SK-N-SH (cell line): ENCODE results near the gene RNF148. TPM values are rescaled to one million over a fixed set of nuclear protein-coding genes. Genes with fewer than 3 reads are reported as not detected.

Source experiments
- CTCF ChIA-PET: fragments of 300-600, 350-600 bp; formaldehyde crosslinking; extraction: SDS; loops from one replicate; lab custom pipeline; 2021; lab: Yijun Ruan, JAX
- POLR2A ChIA-PET: fragments of 350-600 bp; sonication (Branson Sonifier 250); formaldehyde crosslinking; extraction: SDS; loops from one replicate; lab custom pipeline; 2020; ENCODE audit warnings: antibody characterized with exemption, inconsistent platforms; lab: Yijun Ruan, JAX
- DNase-seq: peaks from one replicate; pipeline ENCODE4 v3.0.0; 2012
- H2AFZ ChIP-seq: fragments of 200-600 bp; sonication (generic); 2 replicates; pipeline ENCODE4 v1.8.1; 2016; ENCODE audit warnings: antibody characterized with exemption, mild to moderate bottlenecking, low read depth
- H3F3A ChIP-seq: fragments of 200-600 bp; sonication (generic); replicated peaks from 2 replicates; pipeline ENCODE3; 2016; ENCODE audit warnings: antibody characterized with exemption, mild to moderate bottlenecking; ENCODE audit not compliant: insufficient read depth
- H3K27ac ChIP-seq, 2 experiments: fragments of 200-500 bp in 1 of 2; fragments of 200-600 bp in 1 of 2; sonication (Bioruptor generic) in 1 of 2; sonication (generic), shearing (Covaris generic) in 1 of 2; 2 replicates each; pipeline versions ENCODE4 v1.5.1 to v1.6.1; 2014 to 2016; ENCODE audit warnings: low read depth in 2 of 2, inconsistent platforms in 1 of 2, low read length in 1 of 2, mild to moderate bottlenecking in 1 of 2, mixed read lengths in 1 of 2
- H3K27me3 ChIP-seq: fragments of 200-600 bp; sonication (generic), shearing (Covaris generic); 2 replicates; pipeline ENCODE4 v1.6.1; 2016; ENCODE audit warnings: mixed run types; ENCODE audit not compliant: insufficient read depth
- H3K36me3 ChIP-seq, 2 experiments: fragments of 200-500 bp in 1 of 2; fragments of 200-600 bp in 1 of 2; sonication (Bioruptor generic) in 1 of 2; sonication (generic) in 1 of 2; replicated peaks in 1 of 2; 2 replicates each; pipeline versions ENCODE3 to v1.5.1; 2014 to 2016; ENCODE audit warnings: low read length in 1 of 2, mild to moderate bottlenecking in 1 of 2; ENCODE audit not compliant: insufficient read depth in 2 of 2, control insufficient read depth in 1 of 2
- H3K4me1 ChIP-seq, 2 experiments: fragments of 200-500 bp in 1 of 2; fragments of 200-600 bp in 1 of 2; sonication (Bioruptor generic) in 1 of 2; sonication (generic), shearing (Covaris generic) in 1 of 2; 2 replicates each; pipeline versions ENCODE4 v1.5.1 to v1.6.1; 2014 to 2016; ENCODE audit warnings: low read depth in 1 of 2, low read length in 1 of 2, mixed run types in 1 of 2; ENCODE audit not compliant: insufficient read depth in 2 of 2, control insufficient read depth in 1 of 2
- H3K4me2 ChIP-seq: fragments of 200-600 bp; sonication (generic), shearing (Covaris generic); 2 replicates; pipeline ENCODE4 v1.6.1; 2017; ENCODE audit warnings: mixed run types
- H3K4me3 ChIP-seq, 2 experiments: fragments of 200-500 bp in 1 of 2; fragments of 200-600 bp in 1 of 2; sonication (Bioruptor generic) in 1 of 2; sonication (generic), shearing (Covaris generic) in 1 of 2; 2 replicates each; pipeline versions ENCODE4 v1.5.1 to v1.8.1; 2014 to 2016; ENCODE audit warnings: low read depth in 2 of 2, inconsistent platforms in 1 of 2, low read length in 1 of 2, mild to moderate bottlenecking in 1 of 2, mixed read lengths in 1 of 2, moderate library complexity in 1 of 2
- H3K79me2 ChIP-seq: fragments of 200-600 bp; sonication (generic); 2 replicates; pipeline ENCODE4 v1.8.1; 2017; ENCODE audit warnings: mild to moderate bottlenecking; ENCODE audit not compliant: insufficient read depth
- H3K9ac ChIP-seq: fragments of 200-600 bp; sonication (generic); 2 replicates; pipeline ENCODE4 v1.6.1; 2017; ENCODE audit warnings: mixed run types
- H3K9me2 ChIP-seq: fragments of 200-600 bp; sonication (generic); 2 replicates; pipeline ENCODE4 v1.6.1; 2017; ENCODE audit warnings: mixed run types
- H3K9me3 ChIP-seq: fragments of 200-600 bp; sonication (generic); 2 replicates; pipeline ENCODE4 v1.6.1; 2017; ENCODE audit warnings: mixed run types, mild to moderate bottlenecking, moderate library complexity
- H4K20me1 ChIP-seq: fragments of 200-600 bp; sonication (generic); 2 replicates; pipeline ENCODE4 v1.6.1; 2017; ENCODE audit warnings: mild to moderate bottlenecking, mixed run types; ENCODE audit not compliant: insufficient read depth
- ELF1 ChIP-seq: IDR thresholded peaks from 2 replicates; pipeline ENCODE4 v1.4.0; 2012
- EZH2phosphoT487 ChIP-seq: fragments of 200-600 bp; sonication (generic); IDR thresholded peaks from 2 replicates; pipeline ENCODE4 v1.6.1; 2017; ENCODE audit warnings: low read depth, mixed run types, mild to moderate bottlenecking, antibody characterized with exemption, moderate library complexity, borderline replicate concordance
- FOSL2 ChIP-seq: IDR thresholded peaks from 2 replicates; pipeline ENCODE4 v1.4.0; 2012; ENCODE audit warnings: low read depth, mild to moderate bottlenecking, moderate library complexity, borderline replicate concordance
- GABPA ChIP-seq: IDR thresholded peaks from 2 replicates; pipeline ENCODE4 v1.4.0; 2012; ENCODE audit warnings: low read depth, mild to moderate bottlenecking
- JUND ChIP-seq: IDR thresholded peaks from 2 replicates; pipeline ENCODE4 v1.4.0; 2012
- MEF2A ChIP-seq: IDR thresholded peaks from 2 replicates; pipeline ENCODE4 v1.4.0; 2012; ENCODE audit warnings: low read depth, borderline replicate concordance
- MXI1 ChIP-seq: IDR thresholded peaks from 2 replicates; pipeline ENCODE4 v1.6.1; 2012; ENCODE audit warnings: mild to moderate bottlenecking, low read depth, low read length, improper control_type of control experiment
- NFIC ChIP-seq: IDR thresholded peaks from 2 replicates; pipeline ENCODE4 v1.4.0; 2012; ENCODE audit warnings: borderline replicate concordance
- RCOR1 ChIP-seq: fragments of 150-350 bp; IDR thresholded peaks from 2 replicates; pipeline ENCODE4 v1.6.1; 2017; ENCODE audit warnings: antibody characterized with exemption, low read length
- RFX5 ChIP-seq: IDR thresholded peaks from 2 replicates; pipeline ENCODE4 v1.6.1; 2012; ENCODE audit warnings: mild to moderate bottlenecking, improper control_type of control experiment, low read length
- RXRA ChIP-seq: IDR thresholded peaks from 2 replicates; pipeline ENCODE4 v1.4.0; 2012; ENCODE audit warnings: low read depth, mild to moderate bottlenecking, borderline replicate concordance
- SIN3A ChIP-seq: IDR thresholded peaks from 2 replicates; pipeline ENCODE4 v1.6.1; 2012; ENCODE audit warnings: low read depth, mild to moderate bottlenecking, low read length, moderate library complexity, borderline replicate concordance
- SMC3 ChIP-seq: IDR thresholded peaks from 2 replicates; pipeline ENCODE4 v1.6.1; 2012; ENCODE audit warnings: low read depth, low read length, improper control_type of control experiment
- TCF12 ChIP-seq: IDR thresholded peaks from 2 replicates; pipeline ENCODE4 v1.4.0; 2012
- TEAD4 ChIP-seq: IDR thresholded peaks from 2 replicates; pipeline ENCODE4 v1.4.0; 2012; ENCODE audit warnings: mild to moderate bottlenecking, borderline replicate concordance; ENCODE audit not compliant: insufficient read depth
- YY1 ChIP-seq: IDR thresholded peaks from 2 replicates; pipeline ENCODE4 v1.4.0; 2012; ENCODE audit warnings: low read depth, mild to moderate bottlenecking
- WGBS: methylation state at CpG from one replicate; pipeline ENCODE4 v1.1.6; 2017; ENCODE audit warnings: low lambda C conversion rate; 5-methylcytosine and 5-hydroxymethylcytosine counted together
- polyA plus RNA-seq, 3 experiments: library from polyadenylated mRNA; depleted of rRNA; stranded (reverse); fragments of >200 nt; gene quantifications; 2 replicates each; pipeline ENCODE4 v1.2.3, GENCODE V29; 2012
- TF ChIP-seq, protein P1 (sequence below): IDR thresholded peaks from 2 replicates; pipeline ENCODE4 v1.4.0; 2012; ENCODE audit warnings: low read depth
- TF ChIP-seq, protein P2 (sequence below): IDR thresholded peaks from 2 replicates; pipeline ENCODE4 v1.4.0; 2012; ENCODE audit warnings: low read depth, borderline replicate concordance
- TF ChIP-seq, protein P3 (sequence below): fragments of 150-350 bp; IDR thresholded peaks from 2 replicates; pipeline ENCODE4 v1.6.1; 2017; ENCODE audit warnings: antibody characterized with exemption, low read length, low read depth, borderline replicate concordance

Gene RNF148
- polyA plus RNA-seq, 1 of the 3 experiments (the other 2 are of a cell fraction): not detected

DNA sequence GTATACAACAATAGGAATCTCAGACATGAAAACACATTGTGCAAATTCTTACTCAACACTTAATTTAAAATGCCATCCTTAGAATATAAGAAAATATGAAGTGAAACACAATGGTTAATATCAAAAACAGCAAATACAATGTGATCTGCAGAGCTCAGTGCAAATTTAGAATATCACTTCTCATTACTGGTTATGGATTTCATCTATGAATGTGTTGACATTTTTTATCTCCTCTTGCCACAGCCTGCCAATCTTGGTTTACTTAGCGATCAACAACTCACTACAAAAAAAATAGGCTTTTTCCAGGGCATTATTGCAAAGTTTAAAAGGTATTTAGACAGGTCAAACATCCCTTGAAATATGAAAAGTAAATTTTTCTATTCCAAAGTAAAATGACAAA lies 25.0 kb upstream of the RNF148 start (continued):
- TF ChIP-seq, protein P1, sequence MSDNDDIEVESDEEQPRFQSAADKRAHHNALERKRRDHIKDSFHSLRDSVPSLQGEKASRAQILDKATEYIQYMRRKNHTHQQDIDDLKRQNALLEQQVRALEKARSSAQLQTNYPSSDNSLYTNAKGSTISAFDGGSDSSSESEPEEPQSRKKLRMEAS: no peak
- TF ChIP-seq, all 33 proteins: peak for 0

DNA sequence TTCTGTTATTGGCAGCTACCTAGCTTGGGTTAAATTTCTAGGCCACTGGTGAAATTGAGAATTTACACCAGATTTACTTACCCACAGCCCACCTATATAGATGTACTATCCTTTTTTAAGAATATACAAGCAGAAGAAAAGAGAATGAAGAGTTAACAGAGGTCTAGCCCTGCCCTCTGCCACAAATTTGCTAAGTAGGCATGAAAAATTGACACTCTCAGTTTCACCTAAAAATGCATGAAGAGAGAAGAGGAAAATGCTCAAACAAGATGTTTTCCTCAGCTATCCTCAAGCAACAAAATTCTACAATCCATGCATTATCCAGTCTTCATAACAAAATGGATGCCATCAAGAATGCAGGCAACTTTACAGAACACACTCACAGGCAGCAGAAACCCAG lies 24.6 kb upstream of the RNF148 start:
- Histone ChIP-seq H3K36me3 (no peaks in the 10 kb centered on the region), H3K79me2 (no peaks in the 10 kb centered on the region), H3K9me3 (no peaks in the 10 kb centered on the region), H4K20me1 (no peaks in the 10 kb centered on the region), H3K27me3 (no peaks in the 10 kb centered on the region), H2AFZ (no peak overlapping the region), H3K9ac (no peak overlapping the region), H3K4me1 (peaks cover 0 to 4% of the 10 kb centered on the region in 2 experiments; a peak in 1 of 4 replicates), H3F3A (no peaks in the 10 kb centered on the region), H3K4me2 (no peak overlapping the region), H3K27ac (no peak overlapping the region), H3K4me3 (no peak overlapping the region), H3K9me2 (no peaks in the 10 kb centered on the region)
- ChIA-PET POLR2A (no interaction called here), CTCF (interaction anchor here (0.9 to 1.5 kb wide), 2 partner anchors 12 to 28 kb away, joined by 3 read pairs; partner anchors contain the start of gene RNF133)
- TF ChIP-seq SMC3: no peak
- no peak for DNase-seq

DNA sequence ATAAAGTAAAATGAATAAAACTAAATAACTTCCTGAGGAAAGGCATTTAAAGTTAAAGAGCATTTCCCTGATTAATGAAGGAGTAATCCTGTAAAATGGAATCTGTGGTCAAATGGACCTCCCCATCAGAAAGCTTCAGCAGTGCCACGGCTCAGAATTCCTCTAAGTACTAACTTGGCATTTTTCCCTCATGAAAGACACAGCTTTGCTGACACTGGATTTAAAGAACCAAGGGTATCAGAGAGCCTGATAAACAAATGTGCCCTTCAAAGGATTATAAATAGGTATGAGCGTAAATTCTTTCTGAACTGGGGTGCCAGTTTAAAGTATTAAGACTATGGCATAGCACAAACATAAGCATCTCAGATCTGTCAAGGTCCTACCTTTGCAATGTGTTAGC lies 24.2 kb upstream of the RNF148 start:
- DNase-seq: no peak
- TF ChIP-seq JUND: no peak
- no peak for TF ChIP-seq SMC3
- TF ChIP-seq, all 33 proteins: peak for 0
- POLR2A ChIA-PET: no interaction called here

DNA sequence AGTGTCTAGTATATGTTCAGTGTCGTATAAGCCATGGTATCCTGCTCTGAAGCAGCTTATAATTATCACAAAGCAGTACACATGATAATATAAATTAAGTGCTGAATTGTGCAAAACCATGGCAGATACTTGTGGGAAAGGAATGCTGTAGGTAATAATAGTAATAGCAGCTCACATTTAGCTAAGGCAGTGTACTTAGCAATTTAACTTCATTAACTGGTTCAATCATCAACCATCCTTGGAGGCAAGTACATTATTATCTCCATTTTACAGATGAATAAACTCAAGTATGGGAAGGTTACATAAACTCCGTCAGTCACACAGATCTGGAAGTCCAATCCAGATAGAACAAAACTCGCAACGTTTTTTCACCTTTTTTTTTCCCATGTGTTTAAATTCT lies 21.6 kb upstream of the RNF148 start:
- Histone ChIP-seq H3K36me3 (no peaks in the 10 kb centered on the region), H3F3A (no peaks in the 10 kb centered on the region), H3K27me3 (no peaks in the 10 kb centered on the region)

More for the DNA sequence above, 24.2 kb upstream of the RNF148 start:
- Histone ChIP-seq H3K9me2 (no peaks in the 10 kb centered on the region), H3F3A (no peaks in the 10 kb centered on the region), H4K20me1 (no peaks in the 10 kb centered on the region), H3K79me2 (no peaks in the 10 kb centered on the region), H2AFZ (no peak overlapping the region), H3K36me3 (no peaks in the 10 kb centered on the region), H3K9ac (no peak overlapping the region), H3K27ac (no peak overlapping the region), H3K4me2 (no peak overlapping the region), H3K4me3 (no peak overlapping the region), H3K9me3 (no peaks in the 10 kb centered on the region), H3K4me1 (peaks cover 0 to 4% of the 10 kb centered on the region in 2 experiments; a peak in 1 of 4 replicates), H3K27me3 (no peaks in the 10 kb centered on the region)
- CTCF ChIA-PET: interaction anchor here (0.9 kb wide), 1 partner anchor 27 kb away, joined by 3 read pairs; the partner anchor contains the start of gene RNF133
- 4% methylated on average over 2 of the region's 2 CpGs for WGBS

More for the DNA sequence above, 21.6 kb upstream of the RNF148 start:
- H3K79me2 ChIP-seq: no peaks in the 10 kb centered on the region
- CTCF ChIA-PET: no interaction called here
- no peak overlapping the region for H3K4me3 ChIP-seq
- WGBS: 9% methylated on average over 4 of the region's 4 CpGs
- DNase-seq: no peak
- no peak overlapping the region for H3K4me2 ChIP-seq
- POLR2A ChIA-PET: no interaction called here
- peaks cover 0 to 4% of the 10 kb centered on the region in 2 experiments; a peak in 1 of 4 replicates for H3K4me1 ChIP-seq
- H3K27ac ChIP-seq: no peak overlapping the region
- H4K20me1 ChIP-seq: no peaks in the 10 kb centered on the region
- H3K9ac ChIP-seq: no peak overlapping the region
- H2AFZ ChIP-seq: no peak overlapping the region
- TF ChIP-seq MEF2A (no peak), TEAD4 (no peak), RCOR1 (no peak), ELF1 (no peak), FOSL2 (no peak), RXRA (no peak), SIN3A (no peak), NFIC (no peak), MXI1 (no peak), YY1 (no peak), SMC3 (no peak), JUND (no peak), GABPA (no peak), EZH2phosphoT487 (no peak), TCF12 (no peak), RFX5 (no peak)
- TF ChIP-seq, protein P2, sequence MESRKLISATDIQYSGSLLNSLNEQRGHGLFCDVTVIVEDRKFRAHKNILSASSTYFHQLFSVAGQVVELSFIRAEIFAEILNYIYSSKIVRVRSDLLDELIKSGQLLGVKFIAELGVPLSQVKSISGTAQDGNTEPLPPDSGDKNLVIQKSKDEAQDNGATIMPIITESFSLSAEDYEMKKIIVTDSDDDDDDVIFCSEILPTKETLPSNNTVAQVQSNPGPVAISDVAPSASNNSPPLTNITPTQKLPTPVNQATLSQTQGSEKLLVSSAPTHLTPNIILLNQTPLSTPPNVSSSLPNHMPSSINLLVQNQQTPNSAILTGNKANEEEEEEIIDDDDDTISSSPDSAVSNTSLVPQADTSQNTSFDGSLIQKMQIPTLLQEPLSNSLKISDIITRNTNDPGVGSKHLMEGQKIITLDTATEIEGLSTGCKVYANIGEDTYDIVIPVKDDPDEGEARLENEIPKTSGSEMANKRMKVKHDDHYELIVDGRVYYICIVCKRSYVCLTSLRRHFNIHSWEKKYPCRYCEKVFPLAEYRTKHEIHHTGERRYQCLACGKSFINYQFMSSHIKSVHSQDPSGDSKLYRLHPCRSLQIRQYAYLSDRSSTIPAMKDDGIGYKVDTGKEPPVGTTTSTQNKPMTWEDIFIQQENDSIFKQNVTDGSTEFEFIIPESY: no peak
- TF ChIP-seq, protein P3, sequence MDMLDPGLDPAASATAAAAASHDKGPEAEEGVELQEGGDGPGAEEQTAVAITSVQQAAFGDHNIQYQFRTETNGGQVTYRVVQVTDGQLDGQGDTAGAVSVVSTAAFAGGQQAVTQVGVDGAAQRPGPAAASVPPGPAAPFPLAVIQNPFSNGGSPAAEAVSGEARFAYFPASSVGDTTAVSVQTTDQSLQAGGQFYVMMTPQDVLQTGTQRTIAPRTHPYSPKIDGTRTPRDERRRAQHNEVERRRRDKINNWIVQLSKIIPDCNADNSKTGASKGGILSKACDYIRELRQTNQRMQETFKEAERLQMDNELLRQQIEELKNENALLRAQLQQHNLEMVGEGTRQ: no peak
- H3K9me2 ChIP-seq: no peaks in the 10 kb centered on the region
- H3K9me3 ChIP-seq: no peaks in the 10 kb centered on the region
